Activated CD4-positive, alpha-beta T cell treated with anti-CD3 and anti-CD28 coated beads, Interleukin-2, amount 50 U/mL, for 48 hours (primary cell): ENCODE results near the gene IGF1R.
"Not testable (repeated sequence)": the region's sequence is repeated elsewhere in the genome, so short reads cannot be mapped to it uniquely, and the experiment has no call there.

Experiments
- DNase-seq, 2 experiments: peaks; one replicate each; pipeline ENCODE4 v3.0.0-alpha.2; 2020

IGF1R gene

GRCh38 chr15:98647774-98648653 is at the start of gene IGF1R:
Gene IGF1R (plus strand): TSS chr15:98648539. CDS start chr15:98649582, 1,043 bp downstream.
- peak; percentile 82 to 84 for DNase-seq

- DNase-seq: peak; percentile 29 to 47
Observed at GRCh38 chr15:98599909-98600691, 48.2 kb upstream of the IGF1R start.

- DNase-seq: no peak
Observed at GRCh38 chr15:98604983-98605382, 43.4 kb upstream of the IGF1R start.

DNA sequence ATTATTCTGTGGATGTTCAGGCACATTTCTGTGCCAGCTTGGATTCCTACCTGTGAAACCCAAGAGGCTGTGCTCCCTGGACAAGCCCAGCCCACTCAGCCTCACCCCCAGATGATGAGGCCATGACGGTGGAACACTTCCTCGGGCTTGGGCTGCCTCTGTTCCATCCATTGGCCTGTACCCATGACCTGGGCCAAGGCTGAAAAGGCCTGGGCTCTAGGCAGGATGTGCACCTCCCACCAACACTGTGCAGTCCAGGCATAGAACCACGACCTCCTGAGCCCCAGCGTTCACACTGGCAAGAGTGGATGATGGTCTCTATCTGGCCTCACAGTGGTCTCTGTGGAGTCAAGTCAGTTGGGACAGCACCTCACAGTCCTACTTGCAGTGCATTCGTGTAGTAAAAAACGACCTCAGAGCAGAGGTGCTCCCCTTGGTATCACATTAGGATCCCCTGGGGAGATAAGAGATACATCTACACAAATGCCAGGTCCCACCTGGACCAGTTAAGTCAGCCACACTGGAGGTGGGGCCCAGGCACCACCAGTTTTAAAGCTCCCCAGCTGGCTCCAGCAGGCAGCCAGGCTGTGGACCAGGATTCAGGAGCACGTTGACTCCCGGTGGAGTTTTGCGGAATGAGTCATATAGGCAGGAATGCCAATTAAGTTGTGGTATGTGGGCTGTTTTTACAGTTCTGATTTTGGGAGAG is 39.0 kb upstream of the IGF1R start:
- no peak for DNase-seq

GRCh38 chr15:98610991-98611390 is 37.3 kb upstream of the IGF1R start:
- DNase-seq: no peak

GRCh38 chr15:98611808-98612207 is 36.5 kb upstream of the IGF1R start:
- no peak for DNase-seq

GRCh38 chr15:98612490-98613110 is 35.7 kb upstream of the IGF1R start:
- DNase-seq: no peak

DNA sequence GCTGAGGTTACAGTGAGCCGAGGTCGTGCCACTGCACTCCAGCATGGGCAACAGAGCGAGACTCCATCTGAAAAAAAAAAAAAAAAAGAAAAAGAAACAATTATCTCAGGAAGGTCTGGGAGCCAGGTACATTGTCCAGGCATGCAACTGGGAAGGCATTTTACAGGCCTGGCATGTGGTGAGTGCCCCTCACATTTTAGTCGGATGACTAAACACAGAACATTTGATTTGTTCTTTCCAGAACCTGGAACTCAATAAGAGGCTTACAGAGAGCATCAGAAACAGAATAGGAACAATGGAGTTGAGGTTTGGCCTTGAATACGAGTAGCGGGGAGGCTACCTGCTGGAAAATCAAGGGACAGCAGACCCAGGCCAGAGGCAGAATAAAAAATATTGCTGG is 33.7 kb upstream of the IGF1R start:
- DNase-seq: no peak

DNA sequence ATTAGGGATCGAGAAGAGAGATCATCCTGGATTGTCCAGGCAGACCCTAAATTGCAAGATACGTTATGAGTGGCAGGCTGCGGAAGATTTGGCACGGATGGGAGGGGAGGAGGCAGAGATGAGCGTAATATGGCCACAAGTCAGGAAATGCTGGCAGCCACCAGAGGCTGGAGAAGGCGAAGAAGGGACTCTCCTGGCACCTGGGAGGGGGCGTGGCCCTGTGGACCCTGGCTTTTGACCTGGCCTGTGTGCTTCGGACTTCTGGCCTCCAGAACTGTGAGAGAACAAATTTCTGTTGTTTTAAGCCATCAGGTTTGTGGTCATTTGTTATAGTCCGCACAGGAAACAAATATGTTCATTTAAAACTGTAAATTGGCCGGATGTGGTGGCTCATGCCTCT is 31.9 kb upstream of the IGF1R start:
- DNase-seq: no peak

GRCh38 chr15:98617328-98617980 is 30.9 kb upstream of the IGF1R start:
- DNase-seq: no peak

DNA sequence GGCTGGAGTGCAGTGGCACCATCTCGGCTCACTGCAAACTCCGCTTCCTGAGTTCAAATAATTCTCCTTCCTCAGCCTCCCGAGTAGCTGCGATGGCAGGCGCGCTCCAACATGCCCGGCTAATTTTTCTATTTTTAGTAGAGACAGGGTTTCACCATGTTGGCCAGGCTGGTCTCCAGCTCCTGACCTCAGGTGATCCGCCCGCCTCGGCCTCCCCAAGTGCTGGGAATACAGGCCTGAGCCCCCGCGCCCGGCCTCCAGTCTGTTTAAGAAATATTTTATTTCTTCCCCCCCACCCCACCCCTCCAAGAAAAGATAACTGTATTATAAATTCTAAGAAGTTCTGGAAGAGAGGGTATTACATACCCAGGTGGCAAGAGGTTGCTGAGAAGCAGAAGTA is 29.8 kb upstream of the IGF1R start:
- DNase-seq: not testable (repeated sequence)

- no peak for DNase-seq
Observed at GRCh38 chr15:98620020-98620419, 28.3 kb upstream of the IGF1R start.

GRCh38 chr15:98621021-98621420 is 27.3 kb upstream of the IGF1R start:
- no peak for DNase-seq

DNA sequence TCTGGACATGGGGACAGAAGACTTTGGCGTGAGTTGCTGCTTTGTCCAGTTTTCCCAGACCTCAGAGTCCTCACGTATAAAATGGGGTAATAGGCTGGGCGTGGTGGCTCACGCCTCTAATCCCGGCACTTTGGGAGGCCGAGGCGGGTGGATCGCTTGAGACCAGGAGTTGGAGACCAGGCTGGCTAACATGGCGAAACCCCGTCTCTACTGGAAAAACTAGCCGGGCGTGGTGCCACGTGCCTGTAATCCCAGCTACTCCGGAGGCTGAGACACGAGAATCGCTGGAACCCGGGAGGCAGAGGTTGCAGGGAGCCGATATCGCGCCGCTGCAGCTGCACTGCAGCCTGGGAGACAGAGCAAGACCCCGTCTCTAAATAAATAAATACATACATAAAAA is 22.7 kb upstream of the IGF1R start:
- no peak for DNase-seq

DNA sequence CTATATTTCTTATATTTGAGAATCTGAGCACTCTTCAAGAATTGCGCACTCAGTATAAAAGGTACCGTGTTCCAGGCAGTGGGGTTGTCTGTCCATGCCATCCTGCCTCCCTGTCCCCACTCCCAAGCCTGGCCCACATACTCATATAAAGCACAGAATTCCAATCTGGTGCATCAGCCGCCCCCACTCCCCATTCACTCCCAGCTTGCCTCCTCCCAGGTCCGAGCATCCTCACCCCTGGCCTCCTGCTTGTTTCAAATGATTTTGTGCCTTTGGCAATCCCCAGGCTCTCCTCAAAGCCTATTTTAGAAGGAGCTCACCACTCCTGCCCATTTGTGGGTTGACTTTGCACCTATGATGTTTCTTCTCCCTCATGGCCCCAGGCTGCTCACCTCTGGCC is 22.2 kb upstream of the IGF1R start:
- DNase-seq: no peak

DNA sequence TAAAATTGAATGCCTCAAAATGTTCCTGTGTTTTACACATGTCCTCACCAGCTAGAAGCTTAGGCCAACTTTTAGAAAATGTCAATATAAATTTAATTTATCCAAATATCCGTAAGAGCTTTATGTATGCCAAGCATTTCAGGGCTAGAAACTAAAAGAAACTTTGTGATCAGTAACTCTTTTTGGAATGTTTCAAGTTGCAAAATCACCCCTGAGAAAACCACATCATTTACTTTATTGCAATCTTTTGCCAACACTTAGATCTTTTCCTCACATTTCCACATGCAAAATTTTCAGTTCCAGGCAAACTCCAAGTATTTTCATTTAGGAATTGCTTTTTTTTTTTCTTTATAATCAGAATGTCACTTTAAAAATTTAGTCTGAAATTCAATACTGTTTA is 20.1 kb upstream of the IGF1R start:
- DNase-seq: no peak

DNA sequence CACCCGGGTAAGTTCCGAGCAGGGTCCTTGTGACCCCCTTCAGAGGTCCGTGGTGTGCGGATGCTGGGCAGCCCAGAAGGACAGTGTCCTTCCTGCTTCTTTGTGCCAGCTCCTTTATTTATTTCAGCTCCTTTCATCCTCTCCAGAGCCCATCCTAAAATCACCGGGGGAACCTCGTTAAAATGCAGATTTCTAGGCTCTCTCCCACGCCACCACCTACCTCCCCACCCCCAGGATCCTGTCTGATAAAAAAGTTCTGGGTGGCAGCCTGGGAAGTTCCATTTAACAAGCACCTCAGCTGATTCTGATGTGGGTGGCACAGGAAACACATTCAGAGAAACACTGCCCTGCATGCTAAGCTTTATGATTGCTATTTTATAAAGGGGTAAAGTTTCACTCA is 12.5 kb upstream of the IGF1R start:
- DNase-seq: no peak

- DNase-seq: no peak
Observed at GRCh38 chr15:98643115-98643514, 5.2 kb upstream of the IGF1R start.

DNA sequence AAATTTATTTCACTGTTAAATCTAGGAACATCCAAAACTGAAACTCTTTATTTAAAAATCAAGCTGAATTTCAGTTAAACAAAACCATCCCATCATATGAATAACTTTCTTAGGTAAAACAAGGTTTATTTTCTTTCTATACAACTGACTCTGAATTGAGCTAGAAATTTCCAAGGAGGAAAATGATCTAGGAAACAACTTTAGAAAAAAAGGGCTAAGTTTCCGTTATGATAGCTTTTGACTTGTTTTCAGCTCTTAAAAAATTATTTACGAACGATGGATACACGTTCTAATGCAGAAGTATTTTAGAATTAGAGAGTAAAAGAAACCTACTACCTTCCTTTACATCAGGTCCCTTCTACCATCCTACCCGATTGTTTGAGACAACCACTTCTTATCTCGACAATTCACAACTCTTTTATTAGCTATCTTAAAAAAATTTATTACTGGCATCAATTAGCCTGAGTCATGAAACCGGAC is 1.8 kb upstream of the IGF1R start:
- DNase-seq: no peak

- DNase-seq: peak; percentile 64 to 69
Observed at GRCh38 chr15:98647026-98647773, 1.1 kb upstream of the IGF1R start.
